Fibroblast of lung (primary cell): Measurements from ENCODE around the gene SLC9A5.

Experiments
- EZH2 ChIP-seq: IDR thresholded peaks from 2 replicates; pipeline ENCODE4 v1.5.1; 2012; ENCODE audit warnings: low read length, control low read depth, mild to moderate bottlenecking; ENCODE audit errors: missing control alignments
- TF ChIP-seq, protein P1 (sequence below), 2 donors: IDR thresholded peaks in 1 of 2; conservative IDR thresholded peaks in 1 of 2; 1 replicate in 1 of 2; 2 replicates in 1 of 2; pipeline ENCODE4 v1.5.1; 2011 to 2012; ENCODE audit warnings: low read length in 2 of 2, control low read depth in 1 of 2, inconsistent platforms in 1 of 2, low read depth in 1 of 2, mild to moderate bottlenecking in 1 of 2

DNA sequence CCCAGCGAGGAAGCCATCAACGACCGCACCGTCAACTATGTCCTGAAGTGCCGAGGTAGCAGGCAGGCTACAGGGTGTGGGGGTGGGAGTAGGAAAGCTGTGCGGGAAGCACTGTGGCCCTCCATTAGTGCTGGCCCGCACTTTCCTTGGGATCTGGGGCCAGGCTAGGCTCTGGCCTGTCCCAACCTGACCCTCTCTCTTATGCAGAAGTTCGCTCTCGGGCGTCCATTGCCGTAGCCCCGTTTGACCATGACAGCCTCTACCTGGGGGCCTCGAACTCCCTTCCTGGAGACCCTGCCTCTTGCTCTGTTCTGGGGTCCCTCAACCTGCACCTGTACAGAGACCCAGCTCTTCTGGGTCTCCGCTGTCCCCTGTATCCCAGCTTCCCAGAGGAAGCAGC is 39.2 kb downstream of the SLC9A5 start:
- TF ChIP-seq, protein P1, sequence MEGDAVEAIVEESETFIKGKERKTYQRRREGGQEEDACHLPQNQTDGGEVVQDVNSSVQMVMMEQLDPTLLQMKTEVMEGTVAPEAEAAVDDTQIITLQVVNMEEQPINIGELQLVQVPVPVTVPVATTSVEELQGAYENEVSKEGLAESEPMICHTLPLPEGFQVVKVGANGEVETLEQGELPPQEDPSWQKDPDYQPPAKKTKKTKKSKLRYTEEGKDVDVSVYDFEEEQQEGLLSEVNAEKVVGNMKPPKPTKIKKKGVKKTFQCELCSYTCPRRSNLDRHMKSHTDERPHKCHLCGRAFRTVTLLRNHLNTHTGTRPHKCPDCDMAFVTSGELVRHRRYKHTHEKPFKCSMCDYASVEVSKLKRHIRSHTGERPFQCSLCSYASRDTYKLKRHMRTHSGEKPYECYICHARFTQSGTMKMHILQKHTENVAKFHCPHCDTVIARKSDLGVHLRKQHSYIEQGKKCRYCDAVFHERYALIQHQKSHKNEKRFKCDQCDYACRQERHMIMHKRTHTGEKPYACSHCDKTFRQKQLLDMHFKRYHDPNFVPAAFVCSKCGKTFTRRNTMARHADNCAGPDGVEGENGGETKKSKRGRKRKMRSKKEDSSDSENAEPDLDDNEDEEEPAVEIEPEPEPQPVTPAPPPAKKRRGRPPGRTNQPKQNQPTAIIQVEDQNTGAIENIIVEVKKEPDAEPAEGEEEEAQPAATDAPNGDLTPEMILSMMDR (conservative IDR thresholded peaks at IDR 0.05 in 1 of 2, IDR thresholded peaks at IDR 0.05 in 1 of 2; ENCODE audit: low read depth in 1 of 2, low read length in 2 of 2): no peak
- TF ChIP-seq EZH2: no peak
